GM12865 (cell line): ENCODE measurements around the gene CDKAL1.

Source experiments
- DNase-seq: peaks from one replicate; pipeline ENCODE4 v3.0.0; 2010; ENCODE audit warnings: low read depth
- H3K4me3 ChIP-seq: 2 replicates; pipeline ENCODE4 v1.5.1; 2011; ENCODE audit warnings: mild to moderate bottlenecking, low read depth, low read length, control low read depth
- TF ChIP-seq, protein P1 (sequence below): IDR thresholded peaks from 2 replicates; pipeline ENCODE4 v1.5.1; 2011; ENCODE audit warnings: low read length, control low read depth, low read depth, inconsistent platforms; ENCODE audit not compliant: insufficient read depth; ENCODE audit errors: missing control alignments

Gene CDKAL1

GRCh38 chr6:20626165-20626564, 91.9 kb downstream of the CDKAL1 start:
- H3K4me3 ChIP-seq = no peak overlapping the region
- TF ChIP-seq, protein P1, sequence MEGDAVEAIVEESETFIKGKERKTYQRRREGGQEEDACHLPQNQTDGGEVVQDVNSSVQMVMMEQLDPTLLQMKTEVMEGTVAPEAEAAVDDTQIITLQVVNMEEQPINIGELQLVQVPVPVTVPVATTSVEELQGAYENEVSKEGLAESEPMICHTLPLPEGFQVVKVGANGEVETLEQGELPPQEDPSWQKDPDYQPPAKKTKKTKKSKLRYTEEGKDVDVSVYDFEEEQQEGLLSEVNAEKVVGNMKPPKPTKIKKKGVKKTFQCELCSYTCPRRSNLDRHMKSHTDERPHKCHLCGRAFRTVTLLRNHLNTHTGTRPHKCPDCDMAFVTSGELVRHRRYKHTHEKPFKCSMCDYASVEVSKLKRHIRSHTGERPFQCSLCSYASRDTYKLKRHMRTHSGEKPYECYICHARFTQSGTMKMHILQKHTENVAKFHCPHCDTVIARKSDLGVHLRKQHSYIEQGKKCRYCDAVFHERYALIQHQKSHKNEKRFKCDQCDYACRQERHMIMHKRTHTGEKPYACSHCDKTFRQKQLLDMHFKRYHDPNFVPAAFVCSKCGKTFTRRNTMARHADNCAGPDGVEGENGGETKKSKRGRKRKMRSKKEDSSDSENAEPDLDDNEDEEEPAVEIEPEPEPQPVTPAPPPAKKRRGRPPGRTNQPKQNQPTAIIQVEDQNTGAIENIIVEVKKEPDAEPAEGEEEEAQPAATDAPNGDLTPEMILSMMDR = no peak
- no peak for DNase-seq

DNA sequence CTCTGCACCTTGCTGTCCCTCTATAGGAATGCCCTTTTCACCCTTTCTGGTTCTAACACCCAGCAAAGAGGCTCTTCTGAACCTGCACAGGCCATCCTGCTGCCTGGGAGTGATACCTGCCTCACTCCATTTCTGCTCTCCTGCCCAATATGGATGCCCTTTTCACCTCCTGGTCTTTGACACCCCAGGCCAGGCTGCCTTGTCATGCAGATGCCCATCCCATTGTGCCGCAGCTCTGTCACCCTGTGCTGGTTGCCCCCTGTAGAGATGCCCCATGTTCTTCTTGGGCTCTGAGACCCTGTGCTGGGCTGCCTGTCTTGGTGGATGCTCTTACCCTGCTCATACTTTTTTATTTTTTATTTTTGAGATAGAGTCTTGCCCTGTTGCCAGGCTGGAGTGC, 95.3 kb downstream of the CDKAL1 start:
- TF ChIP-seq, protein P1 = no peak
- no peak overlapping the region for H3K4me3 ChIP-seq
- no peak for DNase-seq

GRCh38 chr6:20630136-20630535, 95.9 kb downstream of the CDKAL1 start:
- H3K4me3 ChIP-seq = no peak overlapping the region
- DNase-seq = no peak
- TF ChIP-seq, protein P1 = no peak

GRCh38 chr6:20630617-20631548, 96.6 kb downstream of the CDKAL1 start:
- peak; percentile 31 for DNase-seq
- TF ChIP-seq, protein P1 = no peak
- H3K4me3 ChIP-seq = no peak overlapping the region

DNA sequence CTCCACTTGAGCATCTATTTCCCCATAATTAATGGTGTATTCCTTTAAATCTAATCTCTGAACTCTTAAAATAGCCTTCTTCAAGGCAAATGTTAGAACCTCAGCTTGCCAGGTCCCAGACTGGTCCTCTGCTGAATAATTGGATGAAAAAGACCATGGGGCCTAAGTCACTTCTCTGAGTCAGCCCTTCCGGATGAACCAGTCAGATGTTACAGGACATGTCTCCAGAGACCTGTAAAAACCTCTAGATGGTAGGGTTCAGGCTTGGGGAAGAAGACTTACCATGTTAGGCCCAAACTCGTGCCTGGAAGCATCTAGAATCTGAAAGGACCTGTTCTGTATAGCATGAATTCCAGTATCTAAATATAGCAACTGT, 97.3 kb downstream of the CDKAL1 start:
- H3K4me3 ChIP-seq = no peak overlapping the region

GRCh38 chr6:20632696-20633095, 98.4 kb downstream of the CDKAL1 start:
- no peak overlapping the region for H3K4me3 ChIP-seq
- no peak for DNase-seq
- TF ChIP-seq, protein P1 = no peak

More for the DNA sequence above, 97.3 kb downstream of the CDKAL1 start:
- peak; percentile 10 for DNase-seq
- TF ChIP-seq, protein P1 = no peak
